Measurements from ENCODE around the gene GRPEL1.

Gene GRPEL1

GRCh38 chr4:7027284-7027683, 40.6 kb downstream of the GRPEL1 start:
- H3K27ac ChIP-seq (ENCODE audit: low read length) = no peak overlapping the region
- H3K9me3 ChIP-seq (ENCODE audit: insufficient read depth, low read length) = no peaks in the 10 kb centered on the region
- H4K20me1 ChIP-seq (ENCODE audit: insufficient read depth, low read length) = no peaks in the 10 kb centered on the region
- no peaks in the 10 kb centered on the region for H3K79me2 ChIP-seq (ENCODE audit: low read length)
- H3K4me1 ChIP-seq (ENCODE audit: low read length) = no peaks in the 10 kb centered on the region
- TF ChIP-seq EZH2phosphoT487 (IDR thresholded peaks at IDR 0.05; ENCODE audit: low read depth) = no peak
- no peak for TF ChIP-seq CTCF (IDR thresholded peaks at IDR 0.05; ENCODE audit: low read depth, low read length)
- H3K4me3 ChIP-seq (ENCODE audit: low read length) = no peak overlapping the region
- H3K4me2 ChIP-seq (ENCODE audit: low read length) = no peak overlapping the region
- peaks cover 25% of the 10 kb centered on the region for H3K36me3 ChIP-seq (replicated peaks; ENCODE audit: low read depth, low read length)
- H3K27me3 ChIP-seq (ENCODE audit: low read depth, low read length) = no peaks in the 10 kb centered on the region
- no peak overlapping the region for H3K9ac ChIP-seq (ENCODE audit: low read length)
- H2AFZ ChIP-seq (ENCODE audit: low read depth, low read length) = no peak overlapping the region

GRCh38 chr4:7026107-7026506, 41.8 kb downstream of the GRPEL1 start:
- H3K27ac ChIP-seq (ENCODE audit: low read length) = no peak overlapping the region
- no peaks in the 10 kb centered on the region for H3K79me2 ChIP-seq (ENCODE audit: low read length)
- no peaks in the 10 kb centered on the region for H3K27me3 ChIP-seq (ENCODE audit: low read depth, low read length)
- H3K4me1 ChIP-seq (ENCODE audit: low read length) = no peaks in the 10 kb centered on the region
- H3K9ac ChIP-seq (ENCODE audit: low read length) = no peak overlapping the region
- H2AFZ ChIP-seq (ENCODE audit: low read depth, low read length) = no peak overlapping the region
- peaks cover 14% of the 10 kb centered on the region for H3K36me3 ChIP-seq (replicated peaks; ENCODE audit: low read depth, low read length)
- H3K4me3 ChIP-seq (ENCODE audit: low read length) = no peak overlapping the region
- no peaks in the 10 kb centered on the region for H3K9me3 ChIP-seq (ENCODE audit: insufficient read depth, low read length)
- H4K20me1 ChIP-seq (ENCODE audit: insufficient read depth, low read length) = no peaks in the 10 kb centered on the region
- H3K4me2 ChIP-seq (ENCODE audit: low read length) = no peak overlapping the region
- no peak for TF ChIP-seq CTCF (IDR thresholded peaks at IDR 0.05; ENCODE audit: low read depth, low read length)
- TF ChIP-seq EZH2phosphoT487 (IDR thresholded peaks at IDR 0.05; ENCODE audit: low read depth) = no peak

GRCh38 chr4:7025040-7025602, 42.7 kb downstream of the GRPEL1 start:
- H3K36me3 ChIP-seq (replicated peaks; ENCODE audit: low read depth, low read length) = peaks cover 7% of the 10 kb centered on the region
- no peaks in the 10 kb centered on the region for H3K27me3 ChIP-seq (ENCODE audit: low read depth, low read length)
- H3K27ac ChIP-seq (ENCODE audit: low read length) = no peak overlapping the region
- H3K9ac ChIP-seq (ENCODE audit: low read length) = no peak overlapping the region
- H3K9me3 ChIP-seq (ENCODE audit: insufficient read depth, low read length) = no peaks in the 10 kb centered on the region
- TF ChIP-seq EZH2phosphoT487 (IDR thresholded peaks at IDR 0.05; ENCODE audit: low read depth) = no peak
- no peak for TF ChIP-seq CTCF (IDR thresholded peaks at IDR 0.05; ENCODE audit: low read depth, low read length)
- no peaks in the 10 kb centered on the region for H4K20me1 ChIP-seq (ENCODE audit: insufficient read depth, low read length)
- H3K4me1 ChIP-seq (ENCODE audit: low read length) = no peaks in the 10 kb centered on the region
- H3K4me2 ChIP-seq (ENCODE audit: low read length) = no peak overlapping the region
- H3K4me3 ChIP-seq (ENCODE audit: low read length) = no peak overlapping the region
- no peak overlapping the region for H2AFZ ChIP-seq (ENCODE audit: low read depth, low read length)
- H3K79me2 ChIP-seq (ENCODE audit: low read length) = no peaks in the 10 kb centered on the region

- Histone ChIP-seq H3K4me2 (ENCODE audit: low read length) (no peak overlapping the region), H3K36me3 (replicated peaks; ENCODE audit: low read depth, low read length) (peaks cover 7% of the 10 kb centered on the region), H2AFZ (ENCODE audit: low read depth, low read length) (no peak overlapping the region), H3K27me3 (ENCODE audit: low read depth, low read length) (no peaks in the 10 kb centered on the region), H3K79me2 (ENCODE audit: low read length) (no peaks in the 10 kb centered on the region), H3K9me3 (ENCODE audit: insufficient read depth, low read length) (no peaks in the 10 kb centered on the region), H3K9ac (ENCODE audit: low read length) (no peak overlapping the region), H3K4me1 (ENCODE audit: low read length) (no peaks in the 10 kb centered on the region), H4K20me1 (ENCODE audit: insufficient read depth, low read length) (no peaks in the 10 kb centered on the region), H3K4me3 (ENCODE audit: low read length) (no peak overlapping the region), H3K27ac (ENCODE audit: low read length) (no peak overlapping the region)
- no peak for TF ChIP-seq CTCF (IDR thresholded peaks at IDR 0.05; ENCODE audit: low read depth, low read length)
- TF ChIP-seq EZH2phosphoT487 (IDR thresholded peaks at IDR 0.05; ENCODE audit: low read depth) = no peak
These were observed 43.5 kb downstream of the GRPEL1 start for GRCh38 chr4:7024336-7024890.
